ENCODE results near the gene CELF1.

CELF1 gene

GRCh38 chr11:47571357-47571729 lies 18.4 kb upstream of the CELF1 start:
- no peak overlapping the region for H3K4me3 ChIP-seq (ENCODE audit: insufficient read depth, low read length, poor library complexity, severe bottlenecking)
- no peak overlapping the region for H3K9ac ChIP-seq (ENCODE audit: low read length)
- H3F3A ChIP-seq (ENCODE audit: insufficient read depth), result peaks cover 13% of the 10 kb centered on the region
- H3K9me2 ChIP-seq (replicated peaks; ENCODE audit: insufficient read depth, low read length), result no peaks in the 10 kb centered on the region
- H2AFZ ChIP-seq (ENCODE audit: low read depth, low read length, severe bottlenecking), result no peak overlapping the region
- no peak overlapping the region for H3K4me2 ChIP-seq (ENCODE audit: low read depth, low read length, poor library complexity, severe bottlenecking)
- no peaks in the 10 kb centered on the region; the same call in 1 of the 2 replicates for H4K20me1 ChIP-seq (ENCODE audit: low read depth, low read length)
- H3K79me2 ChIP-seq (ENCODE audit: insufficient read depth, low read length), result peaks cover 48% of the 10 kb centered on the region
- no peak overlapping the region for H3K27ac ChIP-seq (ENCODE audit: low read depth, low read length)
- no peaks in the 10 kb centered on the region for H3K9me3 ChIP-seq (ENCODE audit: insufficient read depth, low read length)
- H3K36me3 ChIP-seq (ENCODE audit: low read length), result peaks cover 13% of the 10 kb centered on the region
- TF ChIP-seq EZH2phosphoT487 (conservative IDR thresholded peaks at IDR 0.05; ENCODE audit: low read length) (no peak), CTCF (IDR thresholded peaks at IDR 0.05; ENCODE audit: insufficient read depth, low read length, poor library complexity, severe bottlenecking) (no peak)
- H3K27me3 ChIP-seq (ENCODE audit: low read length), result no peaks in the 10 kb centered on the region

DNA sequence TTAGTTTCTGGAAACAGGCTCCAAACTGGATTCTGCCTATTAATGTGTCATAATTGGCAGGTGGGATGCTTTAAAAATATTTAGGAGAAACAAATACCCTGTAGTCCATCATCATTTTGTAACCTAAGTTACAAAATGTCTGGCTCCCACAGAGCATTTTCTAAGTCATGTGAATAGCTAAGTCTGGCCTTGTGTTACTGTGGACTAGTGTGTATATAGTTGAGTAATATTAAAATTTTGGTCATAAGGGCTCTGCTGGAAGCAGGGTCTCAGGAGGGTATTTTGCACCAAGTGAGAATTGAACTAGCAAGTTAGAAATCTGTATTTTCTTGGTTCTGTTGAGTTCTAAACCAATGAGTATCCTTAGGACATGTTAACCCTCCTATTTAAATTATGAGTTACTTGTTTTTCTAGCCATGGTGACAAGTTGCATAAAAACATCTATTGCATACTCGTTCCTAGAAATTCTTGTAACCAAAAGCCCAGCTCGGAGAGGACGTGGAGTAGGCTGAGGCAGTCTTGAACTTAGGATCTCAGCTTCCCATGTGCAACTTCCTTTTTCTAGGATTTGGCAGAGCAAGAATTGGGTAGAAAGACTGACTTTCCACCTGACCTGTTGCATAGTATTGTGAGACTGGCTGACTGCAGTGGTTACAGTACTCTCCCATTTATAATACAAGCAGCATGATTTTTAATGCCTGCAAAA lies 17.9 kb upstream of the CELF1 start:
- H3K4me2 ChIP-seq (ENCODE audit: low read depth, low read length, poor library complexity, severe bottlenecking), result no peak overlapping the region
- no peaks in the 10 kb centered on the region for H3K9me3 ChIP-seq (ENCODE audit: insufficient read depth, low read length)
- no peaks in the 10 kb centered on the region; the same call in 1 of the 2 replicates for H4K20me1 ChIP-seq (ENCODE audit: low read depth, low read length)
- no peak overlapping the region for H3K4me3 ChIP-seq (ENCODE audit: insufficient read depth, low read length, poor library complexity, severe bottlenecking)
- peaks cover 13% of the 10 kb centered on the region for H3K36me3 ChIP-seq (ENCODE audit: low read length)
- no peaks in the 10 kb centered on the region for H3K9me2 ChIP-seq (replicated peaks; ENCODE audit: insufficient read depth, low read length)
- no peak overlapping the region for H3K27ac ChIP-seq (ENCODE audit: low read depth, low read length)
- H2AFZ ChIP-seq (ENCODE audit: low read depth, low read length, severe bottlenecking), result no peak overlapping the region
- H3K9ac ChIP-seq (ENCODE audit: low read length), result no peak overlapping the region
- no peak for TF ChIP-seq CTCF (IDR thresholded peaks at IDR 0.05; ENCODE audit: insufficient read depth, low read length, poor library complexity, severe bottlenecking)
- TF ChIP-seq EZH2phosphoT487 (conservative IDR thresholded peaks at IDR 0.05; ENCODE audit: low read length), result no peak
- H3K27me3 ChIP-seq (ENCODE audit: low read length), result no peaks in the 10 kb centered on the region
- peaks cover 13% of the 10 kb centered on the region for H3F3A ChIP-seq (ENCODE audit: insufficient read depth)
- H3K79me2 ChIP-seq (ENCODE audit: insufficient read depth, low read length), result peaks cover 51% of the 10 kb centered on the region

DNA sequence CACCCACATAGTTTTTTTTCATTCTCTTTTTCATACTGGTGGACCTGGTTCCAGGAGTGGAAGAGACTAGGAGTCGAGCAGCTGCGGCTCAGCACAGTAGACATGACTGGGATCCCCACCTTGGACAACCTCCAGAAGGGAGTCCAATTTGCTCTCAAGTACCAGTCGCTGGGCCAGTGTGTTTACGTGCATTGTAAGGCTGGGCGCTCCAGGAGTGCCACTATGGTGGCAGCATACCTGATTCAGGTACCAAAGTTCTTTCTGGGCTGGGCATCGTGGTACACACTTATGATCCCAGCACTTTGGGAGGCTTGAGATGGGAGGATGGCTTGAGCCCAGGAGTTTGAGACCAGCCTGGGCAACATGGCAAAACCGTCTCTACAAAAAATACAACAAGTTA lies 16.7 kb upstream of the CELF1 start:
- no peaks in the 10 kb centered on the region; the same call in 1 of the 2 replicates for H4K20me1 ChIP-seq (ENCODE audit: low read depth, low read length)
- no peak overlapping the region for H2AFZ ChIP-seq (ENCODE audit: low read depth, low read length, severe bottlenecking)
- H3F3A ChIP-seq (ENCODE audit: insufficient read depth), result peaks cover 13% of the 10 kb centered on the region
- no peaks in the 10 kb centered on the region for H3K9me3 ChIP-seq (ENCODE audit: insufficient read depth, low read length)
- no peaks in the 10 kb centered on the region for H3K27me3 ChIP-seq (ENCODE audit: low read length)
- H3K79me2 ChIP-seq (ENCODE audit: insufficient read depth, low read length), result peaks cover 60% of the 10 kb centered on the region
- TF ChIP-seq CTCF (IDR thresholded peaks at IDR 0.05; ENCODE audit: insufficient read depth, low read length, poor library complexity, severe bottlenecking), result no peak
- no peak for TF ChIP-seq EZH2phosphoT487 (conservative IDR thresholded peaks at IDR 0.05; ENCODE audit: low read length)
- H3K4me3 ChIP-seq (ENCODE audit: insufficient read depth, low read length, poor library complexity, severe bottlenecking), result no peak overlapping the region
- H3K36me3 ChIP-seq (ENCODE audit: low read length), result peaks cover 13% of the 10 kb centered on the region
- H3K9me2 ChIP-seq (replicated peaks; ENCODE audit: insufficient read depth, low read length), result no peaks in the 10 kb centered on the region
- no peak overlapping the region for H3K9ac ChIP-seq (ENCODE audit: low read length)
- no peak overlapping the region for H3K4me2 ChIP-seq (ENCODE audit: low read depth, low read length, poor library complexity, severe bottlenecking)
- H3K27ac ChIP-seq (ENCODE audit: low read depth, low read length), result no peak overlapping the region
